Esophagus muscularis mucosa (tissue), 4 donors: ENCODE results near the gene OTOGL. TPM values are rescaled to one million over a fixed set of nuclear protein-coding genes. Genes with fewer than 3 reads are reported as not detected.

Experiments
- DNase-seq: peaks from one replicate; pipeline ENCODE4 v3.0.0-alpha.2; 2017; ENCODE audit errors: extremely low spot score
- H3K27ac ChIP-seq, 4 donors: fragments of 200-600 bp; sonication (generic); replicated peaks in 1 of 4; 1 replicate in 3 of 4; 2 replicates in 1 of 4; pipeline ENCODE4 v1.5.1; 2016 to 2019; ENCODE audit warnings: mild to moderate bottlenecking in 1 of 4
- H3K27me3 ChIP-seq, 4 donors: fragments of 200-600 bp; sonication (generic); one replicate each; pipeline versions ENCODE4 v1.5.1 to v1.6.0; 2016 to 2019
- H3K36me3 ChIP-seq, 4 donors: fragments of 200-600 bp; sonication (generic); one replicate each; pipeline ENCODE4 v1.5.1; 2016 to 2019
- H3K4me1 ChIP-seq, 4 donors: fragments of 200-600 bp; sonication (generic); one replicate each; pipeline ENCODE4 v1.5.1; 2016 to 2019
- H3K4me3 ChIP-seq, 4 donors: fragments of 200-600 bp; sonication (generic); 1 replicate in 2 of 4; 2 replicates in 2 of 4; pipeline ENCODE4 v1.5.1; 2016 to 2019; ENCODE audit warnings: mild to moderate bottlenecking in 4 of 4, moderate library complexity in 1 of 4
- H3K9me3 ChIP-seq, 4 donors: fragments of 200-600 bp; sonication (generic); 1 replicate in 3 of 4; 2 replicates in 1 of 4; pipeline ENCODE4 v1.5.1; 2016 to 2019
- CTCF ChIP-seq, 3 experiments: fragments of 200-600 bp in 2 of 3; fragments of 450-650 bp in 1 of 3; sonication (generic) in 2 of 3; IDR thresholded peaks; one replicate each; pipeline ENCODE4 v1.5.1; 2017 to 2019; ENCODE audit warnings: antibody characterized with exemption in 3 of 3, mild to moderate bottlenecking in 2 of 3, moderate library complexity in 1 of 3
- EP300 ChIP-seq: sonication (generic); formaldehyde crosslinking; IDR thresholded peaks from one replicate; pipeline ENCODE4 v1.6.1; 2017; ENCODE audit warnings: antibody characterized with exemption
- POLR2A ChIP-seq: fragments of 450-650 bp; IDR thresholded peaks from one replicate; pipeline ENCODE4 v1.6.1; 2017; ENCODE audit warnings: antibody characterized with exemption, moderate library complexity, mild to moderate bottlenecking, low read depth
- POLR2AphosphoS5 ChIP-seq, 2 donors: sonication (generic); formaldehyde crosslinking; IDR thresholded peaks; one replicate each; pipeline ENCODE4 v1.6.1; 2017; ENCODE audit warnings: antibody characterized with exemption in 2 of 2
- WGBS: methylation state at CpG from one replicate; pipeline ENCODE4 v1.1.5; 2018; 5-methylcytosine and 5-hydroxymethylcytosine counted together
- intact Hi-C: fragments of 100-400 bp; cut with DNase I; formaldehyde crosslinking; loops from one replicate; pipeline ENCODE4 v1.15.1; 2023
- total RNA-seq, 4 donors: library from RNA; depleted of rRNA; stranded (reverse); fragments of >200 nt; gene quantifications; one replicate each; pipeline versions ENCODE4 v1.1.0 to v1.2.1, GENCODE V29; 2016

Gene OTOGL
- total RNA-seq, 4 donors from 2014 or later = 0.83 to 2.0 (median 1.6) TPM

DNA sequence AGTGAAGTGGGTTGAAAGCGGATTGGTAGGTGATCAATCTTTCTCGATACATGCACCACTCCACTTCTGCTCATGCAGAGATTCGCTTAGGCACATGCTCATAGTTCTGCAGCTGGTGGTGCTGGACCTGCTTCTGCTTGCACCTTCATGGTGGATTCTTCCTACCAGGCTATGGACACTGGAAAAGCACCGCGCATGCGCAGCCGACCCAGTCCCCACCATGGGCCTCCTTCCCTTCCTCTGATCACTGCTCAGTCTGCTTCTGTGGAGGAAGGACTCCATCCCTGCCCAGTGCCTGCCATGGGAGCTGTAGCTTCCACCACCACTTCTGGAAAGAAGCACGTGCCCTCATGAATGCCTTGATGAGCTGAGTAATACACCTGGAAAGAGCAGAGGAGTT is 282.9 kb downstream of the OTOGL start:
- H3K9me3 ChIP-seq = no peaks in the 10 kb centered on the region
- H3K36me3 ChIP-seq = no peaks in the 10 kb centered on the region
- intact Hi-C loops = no loop called here
- H3K4me3 ChIP-seq = no peak overlapping the region
- H3K4me1 ChIP-seq = no peaks in the 10 kb centered on the region
- H3K27me3 ChIP-seq = no peaks in the 10 kb centered on the region
- TF ChIP-seq EP300 (no peak), CTCF (IDR thresholded peaks at IDR 0.05) (no peak), POLR2A (no peak), POLR2AphosphoS5 (IDR thresholded peaks at IDR 0.05) (no peak)
- no peak for DNase-seq
- H3K27ac ChIP-seq = no peak overlapping the region
- WGBS = 96% methylated on average over 8 of the region's 8 CpGs

DNA sequence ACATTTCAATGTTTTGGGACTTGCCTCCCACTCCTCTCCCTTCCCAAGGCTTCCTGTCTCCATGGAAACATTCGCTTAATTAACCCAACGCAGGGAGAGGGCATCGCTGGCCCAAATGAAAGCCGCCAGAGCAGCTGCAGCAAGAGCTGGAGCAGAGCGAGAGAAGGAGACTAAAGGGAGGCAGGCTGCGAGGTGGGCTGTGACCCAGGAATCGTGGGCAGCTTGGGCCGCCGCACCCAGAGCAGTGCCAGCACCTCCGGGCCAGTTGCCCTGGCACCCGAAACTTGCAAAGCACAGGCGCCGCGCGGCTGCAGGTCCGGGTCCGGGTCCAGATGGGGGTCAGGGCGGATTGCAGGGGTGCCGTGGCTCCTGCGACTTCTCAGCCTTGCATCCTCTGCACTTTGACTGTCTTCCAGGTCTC is 301.2 kb downstream of the OTOGL start:
- no peaks in the 10 kb centered on the region for H3K9me3 ChIP-seq
- H3K27ac ChIP-seq = no peak overlapping the region
- TF ChIP-seq POLR2AphosphoS5 (IDR thresholded peaks at IDR 0.05) (no peak), CTCF (IDR thresholded peaks at IDR 0.05) (no peak), POLR2A (no peak), EP300 (no peak)
- intact Hi-C loops = no loop called here
- H3K36me3 ChIP-seq = no peaks in the 10 kb centered on the region
- H3K4me3 ChIP-seq = peak overlapping the region; percentile 37 to 50 (median 43)
- DNase-seq = no peak
- H3K27me3 ChIP-seq = peaks cover 0 to 6% (median 0%) of the 10 kb centered on the region in 4 donors
- H3K4me1 ChIP-seq = peaks cover 0 to 7% (median 0%) of the 10 kb centered on the region in 4 donors
- 32% methylated on average over 20 of the region's 20 CpGs for WGBS

- TF ChIP-seq CTCF (IDR thresholded peaks at IDR 0.05) (no peak), EP300 (no peak), POLR2A (no peak), POLR2AphosphoS5 (IDR thresholded peaks at IDR 0.05) (no peak)
- intact Hi-C loops = no loop called here
- no peak for DNase-seq
- WGBS = 90% methylated on average over 3 of the region's 3 CpGs
- Histone ChIP-seq H3K27ac (no peak overlapping the region), H3K27me3 (peaks cover 0 to 6% (median 0%) of the 10 kb centered on the region in 4 donors), H3K4me1 (peaks cover 0 to 7% (median 0%) of the 10 kb centered on the region in 4 donors), H3K36me3 (no peaks in the 10 kb centered on the region), H3K9me3 (no peaks in the 10 kb centered on the region), H3K4me3 (peak overlapping the region in 2 of 4 donors; percentile 37 to 45)
Observed at GRCh38 chr12:80401191-80401590, 301.9 kb downstream of the OTOGL start.

DNA sequence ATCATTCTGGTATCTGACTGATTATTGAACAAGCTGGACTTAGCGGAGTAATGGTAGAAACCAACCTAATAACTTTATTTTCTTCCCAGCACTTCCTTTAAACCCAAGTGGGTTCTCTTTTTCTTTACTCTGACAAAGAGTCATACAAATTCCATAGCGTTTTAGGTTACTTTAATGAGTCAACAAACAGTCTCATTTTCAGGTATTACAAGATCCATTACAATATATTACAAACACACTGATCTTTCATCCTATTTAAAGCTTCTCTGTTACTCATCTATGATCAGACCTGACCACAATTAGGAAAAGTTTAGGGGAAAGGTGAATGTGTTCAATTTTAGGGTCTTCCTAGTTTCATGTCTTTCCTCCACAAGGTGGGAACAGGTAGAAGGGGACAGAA is 305.3 kb downstream of the OTOGL start:
- no peak for TF ChIP-seq CTCF (IDR thresholded peaks at IDR 0.05)
- TF ChIP-seq POLR2AphosphoS5 (IDR thresholded peaks at IDR 0.05) = no peak
- no peak for TF ChIP-seq POLR2A
- no peak for TF ChIP-seq EP300
- Histone ChIP-seq H3K27ac (no peak overlapping the region), H3K4me3 (no peak overlapping the region), H3K36me3 (no peaks in the 10 kb centered on the region), H3K9me3 (no peaks in the 10 kb centered on the region), H3K4me1 (peaks cover 0 to 7% (median 0%) of the 10 kb centered on the region in 4 donors), H3K27me3 (peaks cover 0 to 6% (median 0%) of the 10 kb centered on the region in 4 donors)
- 80% methylated on average over 2 of the region's 2 CpGs for whole genome bisulfite sequencing
- intact Hi-C loops = no loop called here
- DNase-seq = no peak

- TF ChIP-seq POLR2A (no peak), POLR2AphosphoS5 (IDR thresholded peaks at IDR 0.05) (no peak), CTCF (IDR thresholded peaks at IDR 0.05) (no peak), EP300 (no peak)
- no peaks in the 10 kb centered on the region for H3K36me3 ChIP-seq
- H3K27me3 ChIP-seq = peaks cover 0 to 3% (median 0%) of the 10 kb centered on the region in 4 donors
- H3K4me1 ChIP-seq = no peaks in the 10 kb centered on the region
- no peak overlapping the region for H3K27ac ChIP-seq
- DNase-seq = no peak
- no peaks in the 10 kb centered on the region for H3K9me3 ChIP-seq
- H3K4me3 ChIP-seq = no peak overlapping the region
- intact Hi-C loops = no loop called here
Observed at GRCh38 chr12:80406253-80406652, 306.9 kb downstream of the OTOGL start.
